Endometrium (tissue), 2 donors: Measurements from ENCODE around the gene BTBD9.

Experiments used
- FAIRE-seq: peaks from 2 replicates; lab custom pipeline; 2012; peaks lifted over from hg19 to GRCh38; lab: Jason Lieb, UNC
- donor health status: control.
- donor health status: control.

Gene BTBD9

DNA sequence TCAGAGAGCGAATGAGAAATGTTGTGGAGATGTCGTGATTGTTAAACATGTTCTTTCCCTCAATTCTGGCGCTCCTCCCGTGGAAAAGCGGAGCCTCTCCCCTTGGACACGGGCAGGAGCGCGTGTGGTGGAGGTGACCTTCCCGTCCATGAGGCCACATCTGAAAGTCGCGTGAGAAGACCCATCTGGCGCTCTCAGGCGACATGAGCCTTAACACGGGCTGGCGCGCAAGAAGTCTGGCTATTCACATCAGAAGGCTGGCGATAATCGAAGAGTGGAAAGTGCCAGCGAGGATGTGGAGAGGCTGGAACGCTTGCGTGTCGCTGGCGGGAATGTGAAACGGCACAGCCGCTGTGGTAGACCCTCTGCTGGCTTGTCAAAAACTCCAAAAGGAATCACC, 478.9 kb downstream of the BTBD9 start:
- no peak for FAIRE-seq

DNA sequence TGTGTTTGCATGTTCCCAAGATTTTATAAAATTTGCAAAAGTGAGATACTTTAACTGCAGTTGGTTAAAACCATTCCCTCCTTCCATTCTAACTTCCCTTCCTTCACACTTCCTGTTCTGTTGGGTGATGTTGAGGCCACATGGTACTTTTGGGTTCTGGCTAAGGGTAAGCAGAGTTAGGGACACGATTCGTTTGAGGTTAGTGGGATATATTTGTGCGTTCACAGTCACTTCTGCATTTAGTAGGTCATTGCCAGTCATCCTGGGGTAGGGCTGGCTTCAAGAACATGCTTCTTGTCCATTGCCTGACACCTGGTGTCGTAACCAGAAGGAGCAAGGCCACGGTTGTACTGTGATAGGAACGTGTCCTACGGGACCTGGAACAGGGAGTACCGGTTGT, 480.1 kb downstream of the BTBD9 start:
- FAIRE-seq: no peak

DNA sequence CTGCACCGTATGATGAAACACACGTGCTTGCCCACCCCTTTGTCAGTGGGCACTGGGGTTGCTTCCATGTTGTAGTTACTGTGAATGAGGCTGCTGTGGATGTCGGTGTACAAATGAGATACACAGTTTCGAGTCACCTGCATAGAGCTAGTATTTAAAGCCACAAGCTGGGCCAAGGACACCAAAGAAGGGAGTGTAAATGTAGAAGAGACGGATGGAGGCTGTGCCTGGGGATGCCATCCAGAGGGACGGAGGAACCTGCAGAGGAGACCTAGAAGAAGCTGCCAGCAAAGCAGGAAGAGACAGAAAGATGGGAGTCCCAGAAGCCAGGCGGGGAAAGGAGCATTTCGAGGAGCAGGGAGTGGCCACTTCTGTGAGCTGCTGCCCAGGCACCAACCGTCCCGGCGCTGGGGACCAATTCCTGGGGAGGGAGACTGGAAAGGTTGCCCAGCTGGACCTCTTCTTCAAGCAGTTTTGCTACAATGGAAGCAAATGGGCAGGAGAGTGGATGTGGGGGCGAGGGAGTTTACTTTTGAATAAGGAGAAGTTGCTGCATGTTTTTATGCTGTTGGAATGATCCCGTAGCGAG, 480.9 kb downstream of the BTBD9 start:
- no peak for FAIRE-seq

DNA sequence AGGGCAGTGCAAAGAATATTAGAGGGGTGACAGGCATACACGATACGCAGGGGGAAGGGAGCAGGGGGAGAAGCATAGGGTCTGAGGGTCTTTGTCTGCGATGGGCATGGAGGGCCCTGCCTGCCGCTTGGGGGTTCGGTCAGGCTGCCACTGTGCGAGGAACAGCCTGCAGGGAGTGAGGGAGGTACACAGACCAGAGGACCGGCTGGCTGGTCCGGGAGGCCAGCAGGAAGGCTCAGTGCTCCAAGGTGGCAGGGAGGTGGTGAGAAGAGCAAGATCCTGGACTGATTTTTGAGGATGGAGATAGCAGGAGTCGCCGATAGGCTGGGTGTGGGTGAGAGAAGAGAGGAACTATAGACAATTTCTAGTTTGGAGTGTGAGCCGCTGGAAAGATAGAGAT, 481.8 kb downstream of the BTBD9 start:
- no peak for FAIRE-seq

DNA sequence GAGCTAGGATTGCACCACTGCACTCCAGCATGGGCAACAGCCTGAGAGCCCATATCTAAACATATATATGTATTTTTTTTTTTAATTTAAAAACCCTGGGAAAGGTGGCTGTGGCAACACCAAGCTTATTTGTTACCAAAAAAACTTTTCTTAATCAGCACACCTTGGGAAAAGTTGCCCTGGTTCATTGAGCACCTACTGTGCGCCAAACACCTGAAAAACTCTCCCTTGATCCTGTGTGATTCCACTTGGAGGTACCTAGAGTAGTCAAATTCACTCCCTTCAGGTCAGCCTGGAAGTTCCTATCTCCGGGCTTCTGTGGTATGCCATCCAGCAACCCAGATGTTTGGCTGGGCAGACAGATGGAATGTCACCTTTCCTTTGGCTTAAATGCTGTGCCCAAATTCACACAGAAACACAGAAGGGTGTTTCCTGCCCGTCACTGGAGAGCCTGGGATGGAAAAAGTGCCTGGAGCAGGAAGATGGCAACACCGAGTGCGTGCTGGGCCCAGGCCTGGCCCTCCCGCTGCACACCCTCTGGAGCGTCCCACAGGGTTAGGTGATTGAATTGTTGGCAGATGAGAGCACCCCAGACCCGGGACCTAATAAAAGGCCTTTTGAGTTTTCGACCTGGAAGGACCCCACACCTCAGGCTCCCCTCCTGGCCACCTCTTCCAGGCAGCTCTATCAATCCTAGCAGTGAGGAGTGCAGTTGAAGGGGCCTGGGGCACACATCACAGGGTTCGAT, 482.7 kb downstream of the BTBD9 start:
- FAIRE-seq: no peak

DNA sequence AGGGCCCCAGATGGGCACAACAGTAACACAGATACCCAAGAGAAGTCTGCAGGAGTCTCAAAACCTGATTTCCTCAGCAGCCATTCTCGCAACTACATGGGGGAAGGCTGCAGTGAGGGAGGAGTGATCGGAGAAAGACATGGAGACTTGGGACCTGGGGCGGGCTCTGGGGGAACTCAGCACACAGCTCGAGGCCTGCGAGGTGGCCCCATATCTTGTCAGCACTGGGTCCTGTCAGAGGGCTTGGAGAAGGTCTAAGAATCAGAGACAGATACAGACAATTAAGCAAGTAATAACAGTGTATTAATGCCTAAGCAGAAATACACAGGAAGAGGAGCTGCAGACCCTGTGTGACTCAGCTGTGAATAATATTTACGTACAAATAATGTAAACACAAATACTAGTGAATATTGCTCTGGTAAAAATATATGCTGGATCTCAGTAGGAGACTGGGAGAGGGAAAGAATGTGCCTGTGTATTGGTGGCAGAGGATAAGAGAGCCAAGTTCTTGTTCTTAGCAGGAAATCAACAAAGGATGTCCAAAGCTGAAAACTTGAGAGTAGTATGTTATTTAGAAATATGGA, 484.0 kb downstream of the BTBD9 start:
- FAIRE-seq: no peak

DNA sequence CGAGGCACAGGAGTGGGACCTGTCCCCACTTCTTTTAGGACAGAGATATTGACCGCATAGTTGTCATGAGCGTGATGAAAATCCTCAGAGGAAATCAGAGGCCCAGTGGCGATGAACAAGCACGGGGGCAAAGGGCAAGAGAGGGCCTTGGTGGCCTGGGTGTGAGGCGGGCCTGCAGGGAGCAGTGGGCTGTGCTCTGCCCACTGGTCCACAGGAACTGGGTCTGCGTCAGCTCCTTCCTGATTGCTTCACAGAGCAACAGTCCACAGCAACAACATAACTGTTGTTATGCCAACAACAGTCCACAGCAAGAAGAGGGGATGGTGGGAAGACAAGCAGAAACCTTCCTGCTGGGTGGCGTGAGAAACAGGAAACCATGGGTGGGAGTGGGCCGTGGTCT, 484.6 kb downstream of the BTBD9 start:
- no peak for FAIRE-seq

DNA sequence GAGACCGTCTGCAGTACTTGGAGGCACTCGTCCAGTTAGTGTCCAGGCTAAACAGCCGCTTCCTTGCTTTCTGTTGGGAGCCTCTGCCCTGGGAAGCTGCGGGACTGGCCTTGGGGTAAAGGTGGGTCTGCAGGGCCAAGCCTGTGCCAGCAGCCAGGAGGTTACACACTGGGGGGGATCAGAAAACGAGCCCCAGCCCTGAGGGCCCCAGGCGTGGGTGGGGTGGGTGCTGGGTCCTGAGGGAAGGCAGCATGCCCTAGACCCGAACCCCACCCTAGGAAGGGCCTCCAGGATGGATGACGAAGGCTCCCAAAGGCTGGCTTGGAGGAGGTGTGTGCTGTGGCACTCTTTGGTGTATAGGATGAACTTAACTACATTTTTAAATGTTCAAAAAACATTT, 485.0 kb downstream of the BTBD9 start:
- no peak for FAIRE-seq

DNA sequence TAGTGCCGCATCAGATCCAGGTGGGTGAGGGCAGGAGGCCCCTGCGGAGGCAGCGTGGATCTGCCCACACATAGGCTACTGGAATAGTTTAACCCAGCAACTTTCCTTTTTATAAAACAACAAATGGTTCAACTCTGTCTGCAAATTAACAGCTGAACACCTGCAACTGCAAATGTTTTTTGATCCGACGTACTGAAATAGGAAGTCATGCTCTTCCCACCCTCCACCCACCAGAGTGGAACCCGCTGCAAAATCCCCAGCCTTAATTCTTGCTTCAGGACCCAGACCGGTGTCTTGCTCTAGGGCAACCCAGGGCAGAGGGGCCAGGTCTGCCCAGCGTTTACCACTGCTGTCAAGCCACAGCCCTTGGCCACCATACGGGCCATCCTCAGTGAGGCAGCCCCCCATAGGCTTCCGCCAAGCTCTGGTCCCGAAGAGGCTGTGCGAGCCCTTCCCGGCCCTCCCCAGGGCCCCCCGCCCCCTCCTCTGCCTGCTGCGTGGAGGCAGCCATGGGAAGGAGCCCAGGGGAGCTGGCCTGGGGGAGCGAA, 485.9 kb downstream of the BTBD9 start:
- no peak for FAIRE-seq

DNA sequence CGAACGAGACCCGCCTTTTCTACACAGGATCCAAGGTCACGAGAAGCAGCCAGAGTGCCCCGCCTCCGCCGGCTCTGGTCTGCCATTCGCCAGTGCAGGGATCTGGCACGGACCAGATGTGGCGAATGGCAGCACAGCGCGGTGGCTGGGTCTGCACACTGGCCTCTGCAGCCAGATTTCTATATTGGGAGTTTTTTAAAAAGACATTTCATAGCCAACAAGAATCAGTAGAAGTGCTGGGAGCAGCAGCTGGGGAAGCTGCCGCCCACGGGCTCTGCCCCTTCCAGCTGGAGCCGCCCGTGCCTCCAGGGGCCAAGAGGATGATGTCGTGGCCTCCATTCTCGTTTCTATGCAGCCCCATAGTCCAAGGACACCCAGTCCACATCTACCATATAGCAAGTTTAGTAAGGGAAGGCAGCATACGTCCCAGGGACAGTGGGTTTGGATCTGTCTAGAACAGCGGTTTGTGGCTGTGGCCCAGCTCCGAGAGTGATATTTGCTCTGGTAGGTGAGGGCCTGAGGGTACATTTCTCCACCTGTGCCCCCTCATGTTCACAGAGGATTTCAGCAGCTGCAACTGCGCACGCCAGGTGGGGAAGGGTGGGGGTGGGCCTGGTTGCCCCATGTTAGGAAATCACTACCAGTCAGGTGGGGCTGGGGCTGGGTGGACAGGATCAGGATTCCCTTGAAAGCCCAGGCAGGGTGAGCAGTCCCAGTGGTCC, 486.5 kb downstream of the BTBD9 start:
- FAIRE-seq: no peak

DNA sequence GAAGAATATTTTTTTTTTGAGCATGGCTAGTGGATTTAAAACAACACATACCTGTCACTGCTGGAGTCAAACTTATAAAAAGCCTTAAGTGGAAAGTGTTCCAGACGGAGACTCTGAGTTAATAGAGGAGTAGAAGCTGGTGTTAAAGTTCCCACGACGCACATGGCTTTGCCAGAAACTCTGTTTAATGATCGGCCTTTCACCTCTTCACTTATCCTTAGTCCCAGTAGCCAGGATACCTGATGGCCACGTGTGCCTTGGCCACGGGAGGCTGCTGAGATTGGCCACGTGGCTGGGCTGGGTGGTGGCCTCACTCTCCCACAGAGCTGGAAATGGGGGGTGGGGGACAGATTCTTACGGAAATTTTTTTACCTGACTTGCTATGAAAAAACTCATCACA, 487.1 kb downstream of the BTBD9 start:
- FAIRE-seq: no peak

DNA sequence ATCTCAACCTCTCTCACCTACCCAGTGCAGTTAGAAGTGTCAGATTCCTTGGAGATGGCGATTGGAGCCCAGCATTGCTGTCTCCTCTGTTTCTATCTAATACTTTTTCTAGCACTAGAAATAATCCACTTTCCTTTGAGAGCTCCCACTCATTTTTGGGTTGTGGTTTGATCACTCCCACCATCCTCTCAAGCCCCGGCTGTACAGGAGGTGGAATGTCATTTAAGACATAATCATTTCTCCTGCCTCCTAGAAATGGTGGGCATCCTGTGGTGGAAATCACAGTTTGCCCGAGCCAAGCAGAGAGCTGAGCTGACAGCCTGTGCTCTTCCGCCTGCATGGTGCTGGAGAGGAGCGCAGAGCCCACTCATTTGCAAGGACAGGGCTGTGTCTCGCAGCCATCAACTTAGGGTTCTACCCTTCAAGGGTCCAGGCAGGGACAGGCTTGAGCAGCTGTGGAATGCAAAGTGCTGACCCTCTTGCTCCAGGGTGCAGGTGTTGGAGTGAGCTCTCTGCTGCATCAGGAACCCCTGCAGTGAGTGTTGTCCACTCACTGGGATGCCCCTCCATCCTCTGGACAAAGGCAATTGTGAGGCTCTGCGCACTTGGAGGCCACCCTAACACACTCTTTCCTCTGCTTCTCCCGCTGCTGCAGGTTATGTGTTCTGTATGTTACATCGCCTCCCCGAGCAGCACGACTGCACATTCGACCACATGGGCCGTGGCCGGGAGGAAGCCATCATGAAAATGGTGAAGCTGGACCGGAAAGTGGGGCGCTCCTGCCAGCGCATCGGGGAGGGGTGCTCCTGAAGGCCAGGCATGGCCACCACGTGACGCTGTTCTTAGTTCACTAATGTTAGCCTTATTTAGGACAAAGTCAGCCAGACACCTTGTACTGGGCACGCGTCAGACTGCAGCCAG, 487.9 kb downstream of the BTBD9 start:
- FAIRE-seq: no peak

DNA sequence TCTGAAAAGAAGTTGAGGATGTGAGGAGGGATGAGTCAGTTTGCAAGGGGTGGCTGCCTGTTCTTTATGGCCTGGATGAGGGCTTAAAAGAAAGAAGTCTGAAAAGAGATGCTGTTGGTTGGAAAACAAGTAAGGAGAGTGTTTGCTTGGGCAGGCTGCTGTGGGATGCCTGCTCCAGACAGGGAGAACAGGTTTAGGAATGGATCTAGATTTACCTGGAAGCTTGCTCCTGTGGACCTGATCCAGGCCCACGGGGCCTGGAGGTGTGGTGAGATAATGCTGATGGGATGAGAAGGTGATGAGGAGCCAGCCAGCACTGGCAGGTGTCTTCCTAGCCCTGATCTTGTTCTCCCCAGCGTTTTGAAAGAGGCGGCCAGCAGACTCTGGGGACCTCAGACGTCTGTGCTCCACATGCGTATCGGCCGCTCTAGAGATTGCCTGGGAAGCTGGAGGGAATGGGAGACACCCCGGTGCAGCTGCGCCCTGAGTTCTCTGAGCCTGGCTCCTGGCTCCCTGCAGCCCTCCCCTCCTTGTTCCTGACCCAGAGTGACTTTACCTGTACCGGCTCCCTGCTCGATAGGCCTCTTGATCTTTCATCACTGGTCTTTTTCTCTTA, 488.9 kb downstream of the BTBD9 start:
- FAIRE-seq: no peak

DNA sequence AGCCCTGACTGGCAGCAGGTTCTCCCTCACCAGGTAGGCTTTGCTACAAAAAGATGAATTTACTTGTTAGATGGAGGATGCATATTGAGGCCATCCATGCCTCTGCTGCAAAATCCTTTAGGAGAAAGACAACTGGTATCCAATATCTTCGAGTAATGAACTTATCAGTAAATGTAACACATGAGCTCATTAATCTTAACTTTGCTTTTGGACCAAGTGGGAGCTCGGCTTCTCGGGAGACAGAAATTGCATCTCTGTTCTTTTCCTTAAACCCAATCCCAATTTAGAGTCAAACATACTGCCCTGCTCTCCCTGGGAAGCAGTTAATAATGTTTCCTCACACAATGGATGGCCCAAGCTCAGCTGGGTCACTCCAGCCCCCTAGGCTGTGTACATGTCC, 489.7 kb downstream of the BTBD9 start:
- FAIRE-seq: no peak

DNA sequence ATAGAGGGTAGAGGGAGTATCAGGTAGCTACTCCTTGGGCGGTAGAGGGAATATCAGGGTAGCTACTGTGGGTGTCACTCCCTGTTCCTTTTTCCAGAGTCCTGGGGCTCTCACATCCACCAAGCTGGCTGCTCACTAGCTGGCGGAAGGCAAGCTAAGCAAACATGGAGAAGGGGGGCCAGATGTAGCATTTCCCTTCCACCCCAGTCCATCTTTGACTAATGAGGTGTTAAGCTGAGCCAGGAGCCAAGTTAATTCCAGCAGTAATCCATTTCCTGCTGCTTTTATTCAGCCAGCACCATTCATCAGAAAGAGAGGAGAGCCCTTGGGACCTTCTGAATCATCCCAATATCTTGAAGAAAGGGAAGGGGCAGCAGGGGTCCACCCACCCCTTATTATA, 490.2 kb downstream of the BTBD9 start:
- no peak for FAIRE-seq

DNA sequence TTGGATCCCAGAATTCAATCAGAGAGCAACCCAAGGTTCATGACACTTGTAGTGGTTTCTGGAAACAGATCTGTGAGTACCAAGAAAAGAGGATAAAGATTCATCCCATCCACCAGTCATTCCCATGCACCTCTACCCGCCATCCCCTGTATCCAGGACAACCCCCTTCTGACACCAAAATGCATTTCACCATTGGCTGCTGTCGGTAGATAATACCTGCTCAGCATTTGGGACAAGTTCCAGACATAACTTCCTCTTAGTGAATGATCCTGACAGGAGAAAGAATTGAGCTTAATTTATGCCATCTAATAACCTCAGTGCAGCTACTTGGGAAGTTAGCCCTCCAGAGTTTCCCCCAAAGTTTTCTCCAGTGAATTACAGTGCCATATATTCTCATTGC, 491.1 kb downstream of the BTBD9 start:
- no peak for FAIRE-seq

DNA sequence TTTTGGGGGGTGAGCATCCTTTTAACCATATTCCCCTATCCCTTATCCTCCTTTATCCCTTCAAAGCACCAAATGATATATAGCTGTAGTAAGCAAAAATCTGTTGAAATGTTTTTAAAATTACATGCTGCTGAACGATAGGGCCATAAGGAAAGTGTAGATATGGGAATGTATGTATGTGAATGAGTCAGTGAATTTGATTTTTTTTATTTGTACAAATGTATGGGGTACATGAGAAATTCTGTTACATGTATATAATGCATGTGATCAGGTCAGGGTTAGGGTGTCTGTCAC, 493.0 kb downstream of the BTBD9 start:
- FAIRE-seq: no peak

DNA sequence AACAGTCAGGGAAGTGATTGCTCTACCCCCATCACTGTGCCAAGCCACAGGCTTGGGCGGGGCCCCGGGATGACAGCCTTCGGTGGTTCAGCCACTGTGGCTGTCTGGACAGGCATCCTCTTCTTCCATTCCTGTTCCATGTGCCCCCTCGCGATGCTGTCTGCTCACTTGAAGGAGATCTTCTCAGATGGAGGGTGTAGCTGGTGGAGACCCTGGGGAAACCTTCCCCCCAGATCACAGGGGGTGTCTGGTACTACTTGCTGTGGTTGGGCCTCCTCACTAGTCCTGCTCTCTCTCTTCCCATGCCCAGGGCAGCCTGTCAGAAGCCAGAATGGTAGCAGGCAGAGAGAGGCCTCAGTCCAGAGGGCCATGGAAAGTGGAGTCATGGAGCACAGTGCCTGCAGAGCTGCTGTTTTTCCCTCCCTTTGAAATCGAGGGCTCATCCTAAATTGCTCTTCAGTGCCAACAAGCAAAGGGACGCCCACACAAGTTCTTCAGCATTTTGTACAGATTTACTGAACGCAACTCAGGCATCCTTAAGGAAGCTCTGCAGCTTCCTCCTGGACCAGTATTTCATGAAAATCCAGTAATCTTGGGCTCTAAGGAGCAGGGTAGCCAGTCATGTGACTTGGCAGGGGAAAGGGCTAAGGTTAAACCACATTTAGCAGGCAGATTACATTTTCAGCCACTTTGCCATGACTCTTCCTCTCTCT, 493.6 kb downstream of the BTBD9 start:
- FAIRE-seq: no peak

DNA sequence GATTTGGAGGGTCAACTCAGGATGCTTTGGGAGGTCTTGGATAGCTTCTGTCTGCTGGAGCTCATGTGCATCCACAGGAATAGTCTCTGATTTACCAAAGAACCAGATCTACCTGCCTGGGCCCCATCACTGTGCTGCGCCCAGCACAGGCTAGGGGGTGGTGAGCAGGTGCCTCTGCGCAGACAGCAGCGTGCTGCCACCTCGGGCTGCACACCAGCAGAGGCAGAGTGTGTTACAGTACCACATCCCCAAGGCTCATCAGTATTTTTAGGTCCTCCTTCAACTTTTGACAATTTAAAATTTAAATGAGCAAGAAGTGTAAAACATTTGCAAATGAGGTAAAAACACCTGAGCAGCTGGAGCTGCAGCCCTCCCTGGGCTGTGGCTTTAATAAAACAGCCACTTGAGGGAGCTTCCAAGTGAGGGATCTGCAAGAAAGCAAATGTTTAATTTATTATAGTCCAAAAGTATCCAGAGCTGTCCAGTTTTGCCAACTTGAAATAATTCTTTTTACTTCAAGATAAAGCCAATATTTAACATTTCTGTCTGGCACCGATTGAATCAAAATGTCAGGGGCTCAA, 495.3 kb downstream of the BTBD9 start:
- no peak for FAIRE-seq
